Right lung (tissue), 5 donors: Measurements from ENCODE around the gene LAMP5. TPM values are rescaled to one million over a fixed set of nuclear protein-coding genes. Genes with fewer than 3 reads are reported as not detected.

Experiments used
- DNase-seq, 2 donors: peaks; one replicate each; pipeline ENCODE4 v3.0.0-alpha.2; 2013
- polyA plus RNA-seq, 5 donors: library from polyadenylated mRNA; unstranded; fragments of 120-200 nt; gene quantifications; one replicate each; pipeline versions ENCODE4 v1.2.1 to v1.2.3, GENCODE V29; 2013; ENCODE audit warnings: inconsistent platforms in 1 of 5, low replicate concordance in 1 of 5; ENCODE audit not compliant: insufficient read length in 5 of 5, insufficient read depth in 1 of 5

The LAMP5 gene
- polyA plus RNA-seq, 5 donors: 1.0 to 2.8 (median 1.7) TPM

DNA sequence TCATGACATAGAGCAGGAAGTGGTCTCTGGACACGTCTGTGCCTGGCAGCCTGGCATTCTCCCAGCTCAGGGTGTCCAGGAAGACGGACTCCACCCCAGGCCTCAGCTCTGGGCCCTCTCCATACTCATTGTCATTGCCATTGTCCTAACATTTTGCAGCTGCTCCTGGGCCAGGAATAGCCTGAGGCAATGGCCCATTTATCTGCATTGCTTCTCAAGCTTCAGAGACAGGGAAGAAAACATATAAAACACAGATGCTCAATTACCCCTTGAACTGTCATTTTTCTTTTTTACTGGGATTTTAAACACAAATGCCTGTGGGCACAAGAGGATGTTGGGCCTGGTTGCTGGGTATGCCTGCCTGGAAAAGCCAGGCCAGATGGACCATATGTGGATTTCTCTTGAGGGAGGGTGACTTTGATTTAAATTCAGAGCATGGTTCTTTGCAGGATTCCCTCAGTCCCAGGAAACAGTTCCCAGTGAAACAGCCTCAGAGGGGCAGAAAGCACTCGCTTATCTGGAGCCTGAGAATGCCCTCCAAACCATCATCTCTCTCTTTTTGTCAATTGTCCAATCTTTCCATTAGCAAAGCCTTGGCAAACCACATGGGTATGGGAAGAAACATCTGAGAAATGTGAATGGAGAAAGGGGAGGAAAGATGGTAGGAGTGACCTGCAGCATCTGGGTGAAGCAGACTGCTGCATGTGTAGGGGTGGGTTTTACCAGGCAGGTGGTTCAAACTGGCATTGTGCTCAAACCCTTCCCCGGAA, 17.9 kb downstream of the LAMP5 start:
- DNase-seq: no peak

DNA sequence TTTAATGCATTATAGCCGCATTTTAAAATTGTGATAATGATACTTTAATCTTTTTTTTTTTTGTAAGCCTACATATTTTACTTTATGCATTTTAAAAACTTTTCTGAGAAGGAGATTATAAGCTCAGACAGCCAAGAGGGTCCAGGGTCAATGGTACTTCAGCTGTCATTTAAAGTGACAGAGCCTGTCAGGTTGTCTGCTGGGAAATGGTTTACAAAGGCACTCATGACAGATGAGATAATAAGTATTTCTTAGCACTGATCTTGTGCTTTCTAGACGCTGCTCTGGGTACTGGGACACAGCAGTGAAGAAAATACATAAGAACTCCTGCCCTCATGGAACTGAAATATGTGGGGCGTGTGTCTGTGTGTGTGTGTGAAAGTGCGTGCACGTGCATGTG, 19.6 kb downstream of the LAMP5 start:
- DNase-seq: no peak

DNA sequence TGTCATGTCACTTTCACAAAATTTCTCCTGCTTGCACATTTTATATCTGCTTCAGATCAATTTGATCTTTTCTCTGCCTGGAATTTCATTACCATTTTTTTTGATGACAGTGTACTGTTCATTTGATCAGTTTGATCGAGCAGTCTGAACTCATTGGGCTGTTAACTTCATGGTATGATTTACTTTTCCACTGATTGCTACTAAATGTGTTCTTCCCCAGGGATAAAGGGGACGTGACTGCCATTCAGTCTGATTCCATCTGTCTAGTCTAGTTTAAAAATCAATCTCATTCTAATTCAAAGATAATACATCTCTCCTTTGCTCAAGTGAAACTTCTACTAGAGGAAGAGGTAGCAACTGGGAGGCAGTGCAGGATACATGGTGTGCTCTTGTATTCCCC, 21.1 kb downstream of the LAMP5 start:
- DNase-seq: no peak

DNA sequence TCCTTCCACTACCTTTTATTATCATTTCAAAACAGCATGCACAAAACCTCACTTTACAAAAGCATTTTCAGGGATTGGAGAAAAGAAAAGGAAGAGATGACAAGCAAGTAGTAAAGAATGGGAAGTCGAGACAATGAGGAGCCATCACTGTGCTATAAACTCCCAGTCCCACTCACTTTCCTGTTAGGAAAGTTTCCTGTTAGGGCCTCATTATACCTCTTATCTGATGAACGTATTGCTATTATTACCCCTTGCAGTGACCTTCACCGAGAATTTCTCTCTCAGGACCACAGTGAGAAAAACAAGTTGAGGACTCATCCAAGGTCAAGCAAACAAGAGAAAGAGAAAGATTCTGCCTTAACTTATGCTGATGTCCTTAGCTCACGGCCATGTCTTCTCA, 28.8 kb downstream of the LAMP5 start:
- DNase-seq: no peak

DNA sequence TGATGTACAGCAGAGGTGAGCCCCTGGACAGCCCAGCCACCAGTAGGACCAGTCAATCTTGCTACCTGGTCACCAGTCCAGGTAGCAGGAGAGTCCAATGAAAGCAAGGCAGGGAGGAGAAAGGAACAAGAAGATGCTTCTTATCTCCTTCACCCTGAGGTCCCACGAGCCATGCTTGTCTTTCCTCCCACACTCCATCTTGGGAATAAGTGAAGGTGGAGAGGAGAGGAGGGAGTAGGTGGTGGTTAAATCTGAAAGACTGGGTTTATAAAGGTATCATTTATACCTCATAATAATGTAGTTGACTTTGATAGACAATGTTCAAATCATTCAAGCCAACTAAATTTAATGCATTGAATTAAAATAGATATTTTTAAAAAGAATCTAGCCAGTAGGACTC, 35.9 kb downstream of the LAMP5 start:
- DNase-seq: no peak

DNA sequence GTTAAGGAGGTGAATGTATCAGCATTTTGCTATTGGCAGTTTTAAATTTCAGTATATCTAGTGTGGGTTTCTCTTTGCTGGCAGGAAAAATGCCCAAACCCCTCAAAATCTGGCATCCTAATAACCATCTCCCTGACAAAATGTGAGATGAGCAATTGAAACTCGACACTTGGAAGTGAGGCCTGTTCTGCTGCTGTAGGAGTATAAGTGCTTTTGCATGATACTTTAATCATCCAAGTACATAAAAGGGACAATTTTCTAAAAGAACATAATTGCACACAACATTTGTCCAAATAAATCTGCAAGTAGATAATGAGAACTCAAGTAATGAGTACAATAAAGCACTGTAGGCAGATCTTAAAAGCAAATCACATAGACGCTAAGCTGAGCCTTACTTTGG, 36.5 kb downstream of the LAMP5 start:
- DNase-seq: no peak

DNA sequence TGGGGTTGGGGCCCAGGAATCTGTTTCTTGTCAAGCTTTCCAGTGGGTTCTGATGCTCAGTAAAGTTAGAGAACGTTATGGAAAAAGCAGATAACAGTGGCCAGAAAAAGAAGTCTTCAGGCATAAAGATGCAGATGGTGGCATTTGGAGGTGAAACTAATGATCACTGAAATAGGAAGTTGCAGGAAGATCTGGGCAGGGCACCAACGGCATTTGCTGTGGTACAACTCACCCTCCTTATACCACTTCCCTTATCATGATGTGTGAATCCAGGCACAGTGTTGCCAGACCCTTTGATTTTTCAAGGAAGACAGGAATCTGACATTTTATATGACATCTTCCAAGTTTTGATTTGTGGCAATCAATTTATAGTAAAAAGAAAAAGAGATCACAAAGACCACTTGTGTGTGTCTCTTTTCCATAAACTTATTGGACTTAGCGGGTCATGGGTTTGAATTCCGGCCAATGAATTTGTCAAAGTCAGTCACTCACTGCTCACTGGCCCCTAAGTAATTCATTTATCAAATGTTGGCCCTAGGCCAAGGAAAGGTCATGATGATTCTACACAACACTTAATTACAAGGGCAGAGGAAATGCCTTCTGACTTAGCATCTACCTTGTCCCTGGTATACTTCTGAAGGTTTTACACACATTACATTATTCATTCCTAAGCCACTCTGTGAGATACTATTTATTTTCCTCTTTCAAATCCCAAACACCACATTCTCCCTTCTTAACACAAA, 37.6 kb downstream of the LAMP5 start:
- no peak for DNase-seq

DNA sequence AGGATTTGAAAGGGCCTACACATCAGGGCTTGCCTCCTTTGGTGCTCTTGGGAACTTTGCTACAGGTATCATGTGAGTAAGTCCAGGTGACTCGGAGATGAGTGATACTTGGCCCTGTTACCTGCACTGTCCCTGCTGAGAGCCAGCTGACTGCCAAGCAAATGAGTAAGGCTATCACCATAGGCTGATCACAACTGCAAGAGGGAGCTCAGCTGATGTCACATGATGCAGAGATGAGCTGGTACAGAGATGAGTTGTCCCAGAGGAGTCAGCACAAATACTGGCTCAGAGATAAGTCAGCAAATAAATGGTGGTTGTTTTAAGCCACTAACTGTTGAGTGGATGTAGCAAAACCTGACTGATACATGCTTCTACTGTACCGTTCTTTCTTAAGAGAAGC, 41.4 kb downstream of the LAMP5 start:
- no peak for DNase-seq

DNA sequence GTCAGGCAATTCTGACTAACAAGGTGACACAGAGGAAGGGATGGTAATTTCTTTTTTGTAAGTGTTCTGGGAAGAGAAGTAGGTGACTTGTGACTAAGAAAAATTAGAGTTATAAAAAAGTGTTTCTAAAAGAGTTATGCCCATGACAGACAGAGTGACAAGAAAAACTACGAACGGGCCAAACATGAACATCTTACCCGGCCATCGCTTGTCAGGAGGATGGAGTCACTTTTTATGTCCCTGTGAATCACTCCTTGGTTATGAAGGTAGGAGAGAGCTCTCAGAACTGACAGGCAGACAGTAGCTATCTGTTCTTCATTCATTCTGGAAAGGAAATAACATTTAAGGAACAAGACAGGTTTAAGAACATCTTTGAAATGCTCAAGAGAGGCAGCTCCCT, 43.0 kb downstream of the LAMP5 start:
- DNase-seq: no peak

DNA sequence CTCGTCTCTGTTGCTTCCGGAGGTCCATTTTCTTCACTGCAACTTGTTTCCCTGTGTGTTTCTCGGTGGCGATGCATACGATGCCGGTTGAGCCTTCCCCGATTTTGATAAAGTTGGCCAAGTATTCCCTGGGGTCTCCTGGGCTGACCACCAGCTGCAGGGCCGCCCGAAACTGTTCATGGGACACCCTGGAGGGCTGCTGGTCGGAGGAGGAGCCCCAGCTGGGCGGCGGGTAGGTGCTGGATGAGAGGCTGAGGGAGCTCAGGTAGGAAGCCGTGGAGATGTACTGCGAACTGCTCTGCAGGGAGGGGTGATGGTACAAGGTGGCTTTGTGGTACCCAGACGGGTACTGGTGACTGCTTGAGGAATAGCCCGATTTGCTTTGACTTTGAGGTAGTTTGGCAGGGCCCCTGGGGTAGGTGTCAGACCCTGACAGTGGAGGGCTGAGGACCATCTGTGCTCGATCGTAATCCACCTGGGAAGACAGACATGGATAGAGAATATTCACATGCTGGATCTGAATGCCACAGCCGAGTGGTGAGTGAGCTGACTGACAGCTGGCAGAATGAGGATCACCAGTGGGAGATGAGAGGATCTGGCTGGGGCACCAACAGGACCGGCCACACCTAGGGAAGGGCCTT, 51.6 kb downstream of the LAMP5 start:
- no peak for DNase-seq

DNA sequence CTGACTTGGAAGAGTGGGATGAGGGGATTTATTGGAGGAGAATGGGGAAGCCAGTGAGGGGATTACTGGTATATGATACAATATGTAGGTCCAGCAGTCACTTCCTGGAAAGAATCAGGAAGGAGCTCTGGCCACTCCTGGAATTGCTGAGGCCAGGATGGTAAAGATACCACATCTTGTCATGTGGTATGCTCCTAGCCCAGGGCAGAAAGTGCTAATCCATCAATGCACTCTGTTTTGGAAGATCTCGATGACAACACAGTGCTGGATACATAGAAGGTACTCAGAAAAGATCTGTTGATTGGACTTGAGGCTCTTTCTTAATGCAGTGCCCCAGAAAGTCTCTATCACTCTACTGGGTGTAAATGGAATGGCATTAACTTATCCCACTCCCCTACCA, 52.6 kb downstream of the LAMP5 start:
- DNase-seq: no peak

DNA sequence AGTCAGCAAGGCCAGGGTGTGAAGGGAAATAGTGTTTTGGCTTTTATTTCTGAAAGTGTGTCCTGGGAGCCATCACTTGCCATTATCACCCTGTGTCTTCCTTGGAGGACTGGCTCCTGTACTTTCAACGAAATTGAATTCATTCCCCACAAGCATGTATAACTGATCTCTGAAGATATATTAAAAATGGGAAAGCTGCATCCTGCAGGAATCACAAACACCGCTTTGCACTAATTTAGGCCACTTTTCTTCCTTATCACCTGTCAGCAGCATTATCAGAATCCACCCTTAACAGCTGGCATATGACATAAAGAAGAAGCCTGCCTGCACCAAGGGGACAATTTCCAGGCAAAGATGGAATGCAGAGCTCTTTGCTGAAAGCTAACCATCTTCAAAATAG, 56.2 kb downstream of the LAMP5 start:
- DNase-seq: no peak

DNA sequence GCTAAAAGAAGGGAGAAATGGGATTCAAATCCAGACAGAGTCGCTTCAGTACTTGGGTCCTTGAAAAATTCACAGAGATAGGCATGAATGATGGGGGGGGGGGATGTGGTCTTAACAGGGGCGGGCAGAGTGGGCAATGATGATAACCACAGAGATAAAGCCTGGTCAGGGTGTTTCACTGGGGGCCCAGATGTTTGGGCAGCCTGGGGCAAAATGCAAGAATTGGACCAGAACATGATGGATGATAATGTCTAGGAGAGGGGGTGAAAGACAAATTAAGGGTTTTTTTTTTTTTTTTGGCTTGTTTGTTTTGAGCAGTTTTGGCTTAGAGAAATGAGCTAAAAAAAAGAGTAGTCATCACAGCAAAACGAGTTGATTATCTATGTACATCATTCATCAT, 57.4 kb downstream of the LAMP5 start:
- DNase-seq: no peak

DNA sequence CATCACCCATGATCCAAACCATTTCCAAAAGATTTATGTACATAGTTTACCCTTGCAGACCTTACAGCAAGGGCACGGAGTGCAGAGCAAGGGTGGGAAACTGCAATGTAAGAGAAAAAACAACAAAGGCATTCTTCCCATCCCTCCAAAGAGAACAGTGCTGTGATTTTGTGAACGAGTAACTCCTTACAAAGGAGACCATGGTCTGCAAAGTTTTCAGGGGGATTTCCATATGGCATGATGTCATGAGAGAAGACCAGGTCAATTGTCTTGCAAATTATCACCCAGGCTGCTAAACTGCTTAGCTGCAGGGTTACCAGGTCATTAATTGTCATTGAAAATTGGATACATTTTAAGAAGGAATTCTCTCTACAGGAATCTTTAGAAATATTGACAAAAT, 58.3 kb downstream of the LAMP5 start:
- no peak for DNase-seq

DNA sequence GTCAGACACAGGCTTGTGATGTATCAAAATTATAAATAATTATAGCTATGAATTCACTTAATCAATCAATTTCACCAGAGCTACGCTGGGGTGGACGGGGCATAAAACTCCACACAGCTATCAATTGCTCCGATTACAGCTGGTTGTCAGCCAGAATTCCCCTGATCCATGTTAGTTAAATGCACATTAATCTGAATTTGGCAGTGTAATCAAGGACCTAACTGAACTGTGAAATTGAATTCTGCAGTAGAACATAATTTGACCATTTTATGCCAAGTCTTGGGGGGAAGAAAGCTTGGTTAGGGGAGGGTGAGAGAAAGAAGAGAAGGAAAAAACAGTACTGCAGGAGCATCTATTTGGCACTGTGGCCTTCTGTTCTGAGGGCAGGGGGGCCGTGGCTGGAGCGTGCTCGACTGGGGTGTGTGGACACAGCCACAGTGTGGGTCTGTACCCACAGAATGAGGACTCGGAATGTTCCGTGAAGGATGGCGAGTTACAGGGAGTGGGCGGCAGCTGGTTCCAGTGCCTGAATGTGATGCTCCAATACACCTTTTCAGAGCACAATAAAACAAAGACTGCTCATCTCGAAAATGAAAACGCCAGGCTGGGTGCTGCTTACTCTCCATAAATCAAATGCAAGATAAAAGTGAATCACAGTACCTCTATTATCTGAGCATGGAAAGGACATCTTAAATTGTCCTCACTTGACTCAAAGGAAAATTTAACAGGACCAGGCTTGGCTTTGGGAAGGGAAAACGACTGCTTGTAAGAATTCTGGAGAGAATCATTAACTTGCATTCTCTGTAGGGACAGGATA, 59.2 kb downstream of the LAMP5 start:
- no peak for DNase-seq

DNA sequence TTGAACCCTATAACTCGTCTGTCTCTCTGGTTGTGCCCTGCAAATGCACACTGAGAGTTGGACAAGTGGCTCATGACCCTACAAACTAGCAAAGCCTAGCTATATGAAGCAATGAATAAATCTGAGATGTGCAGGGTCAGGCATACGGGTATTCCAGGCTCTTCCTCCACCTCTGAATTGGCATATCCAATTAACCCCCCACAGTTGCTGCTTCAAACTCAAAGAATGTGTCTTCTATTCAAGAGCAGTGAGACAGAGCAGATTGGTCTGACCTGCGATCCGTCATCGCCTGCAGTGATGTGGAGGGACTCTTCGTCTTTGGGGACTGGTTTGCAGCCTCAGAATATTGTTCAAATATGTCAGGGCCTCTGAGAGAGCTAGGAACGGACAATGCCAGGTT, 59.8 kb downstream of the LAMP5 start:
- no peak for DNase-seq

DNA sequence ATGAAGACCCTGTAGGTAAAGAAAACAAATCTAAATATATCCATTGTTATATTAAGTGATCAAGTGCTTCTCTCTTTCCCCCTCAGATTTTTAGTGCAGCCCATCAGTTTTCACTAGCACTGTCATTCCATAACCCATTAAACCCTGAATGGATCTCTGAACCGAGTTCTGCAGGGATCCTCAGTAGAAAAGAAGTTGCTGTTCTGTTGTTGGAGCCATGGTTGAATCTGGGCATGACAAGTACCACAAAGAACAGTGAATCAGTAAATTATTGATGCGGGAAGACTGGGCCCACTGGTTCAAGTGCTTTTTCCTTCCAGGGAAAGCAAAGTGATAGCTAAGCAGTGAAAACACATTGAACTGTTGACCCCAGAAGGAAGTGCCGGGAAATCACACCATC, 60.4 kb downstream of the LAMP5 start:
- no peak for DNase-seq

DNA sequence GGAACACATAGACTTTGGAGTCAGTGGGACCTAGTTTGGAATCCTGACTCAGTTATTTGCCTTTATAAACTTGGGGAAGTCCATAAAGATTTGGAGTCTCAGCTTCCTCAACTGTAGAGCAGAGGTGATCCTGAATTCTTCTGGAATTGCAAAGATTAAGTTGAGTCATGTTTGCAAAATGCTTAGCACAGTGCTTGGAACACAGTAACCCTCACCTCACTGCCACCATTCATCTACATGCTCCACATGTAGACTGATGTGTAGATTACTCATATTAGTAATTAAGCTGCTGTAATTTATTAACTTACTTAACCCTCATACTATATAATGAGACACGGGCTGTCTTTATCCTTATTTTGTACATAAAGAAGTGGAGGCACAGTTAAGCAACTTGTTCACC, 61.4 kb downstream of the LAMP5 start:
- no peak for DNase-seq

DNA sequence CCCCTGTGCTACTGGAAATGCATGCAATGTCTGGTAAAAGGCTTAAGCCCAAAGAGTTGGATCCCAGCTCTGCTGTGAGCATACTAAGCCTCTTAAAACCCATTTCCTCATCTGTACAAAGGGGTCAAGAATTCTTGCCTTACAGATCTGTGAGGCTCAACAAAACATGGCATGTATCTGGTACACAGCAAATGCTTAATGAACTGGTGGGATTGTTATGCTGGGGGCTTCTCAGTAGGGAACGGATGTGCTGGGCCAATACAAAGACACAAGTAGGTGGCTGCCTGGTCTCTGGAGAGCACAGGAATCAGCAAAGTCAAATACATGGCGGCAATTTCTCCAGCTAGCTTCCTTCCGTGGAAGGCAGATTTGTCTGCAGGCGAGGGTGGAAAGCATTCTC, 62.3 kb downstream of the LAMP5 start:
- DNase-seq: no peak

DNA sequence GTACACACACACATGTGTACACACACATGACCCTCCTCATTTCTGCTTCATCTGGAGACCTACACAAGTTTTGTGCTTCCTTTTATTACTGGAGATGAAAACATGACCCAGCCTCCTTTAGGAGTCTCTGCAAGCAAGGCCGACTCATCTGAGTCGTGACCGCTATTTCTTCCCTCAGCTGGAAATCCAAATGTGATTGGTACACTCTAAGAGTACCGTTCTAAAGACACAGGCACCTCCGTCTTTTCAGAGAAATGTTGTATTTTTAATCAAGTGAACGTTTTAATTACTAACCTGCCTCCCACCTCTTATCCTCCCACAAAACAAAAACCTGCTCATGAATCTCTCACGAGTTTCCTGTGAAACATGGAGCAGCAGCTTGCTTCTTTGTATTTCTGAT, 63.0 kb downstream of the LAMP5 start:
- DNase-seq: no peak

DNA sequence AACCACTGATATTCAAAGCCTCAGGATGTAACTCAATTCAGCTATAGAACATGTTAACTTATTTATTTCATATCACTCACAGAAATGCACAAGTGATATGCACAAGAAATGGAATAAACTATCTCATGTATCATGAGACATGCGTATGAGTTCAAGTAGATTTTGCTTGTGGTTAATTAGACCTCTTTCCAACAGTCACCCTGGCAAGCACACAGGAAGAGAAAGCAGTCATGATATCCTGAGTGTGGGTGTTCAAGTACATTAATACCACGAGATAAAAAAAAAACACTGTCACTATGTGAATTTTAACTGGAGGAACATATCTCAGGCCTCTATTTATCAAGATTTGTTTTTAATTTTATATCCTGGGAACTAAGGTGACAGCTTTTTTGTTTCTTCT, 64.2 kb downstream of the LAMP5 start:
- DNase-seq: no peak
